ENCODE results near the gene ABCC9. TPM values are rescaled to one million over a fixed set of nuclear protein-coding genes. Genes with fewer than 3 reads are reported as not detected.

ABCC9 gene
- total RNA-seq, 1 experiment from 2014 or later = 0.03 TPM

GRCh38 chr12:21814327-21814726, 126.9 kb downstream of the ABCC9 start:
- intact Hi-C loops (cut with micrococcal nuclease; ENCODE audit: unreplicated experiment) = no loop called here
- CTCF ChIA-PET = no interaction called here
- no peak for ATAC-seq

GRCh38 chr12:21813751-21814150, 127.5 kb downstream of the ABCC9 start:
- in situ Hi-C loops (cut with HindIII; ENCODE audit: low pct_unique_long_range_greater_than_20kb, low sequenced_read_pairs) = no loop called here
- TF ChIP-seq TCF7L2 (IDR thresholded peaks at IDR 0.05; ENCODE audit: low read depth, low read length) = no peak
- TF ChIP-seq REST (IDR thresholded peaks at IDR 0.05; ENCODE audit: insufficient read depth in 1 of 2, low read depth in 2 of 2, low read length in 1 of 2) = no peak
- TF ChIP-seq SIN3A (IDR thresholded peaks at IDR 0.05; ENCODE audit: borderline replicate concordance, insufficient read depth, low read depth, low read length) = no peak
- no peak for TF ChIP-seq POLR2AphosphoS5 (IDR thresholded peaks at IDR 0.05; ENCODE audit: low read depth, low read length)
- TF ChIP-seq CTCF (IDR thresholded peaks at IDR 0.05) = no peak
- CTCF ChIA-PET = no interaction called here
- Histone ChIP-seq H3K9me3 (ENCODE audit: control insufficient read depth, insufficient read depth, low read depth, low read length) (no peaks in the 10 kb centered on the region), H3K4me1 (ENCODE audit: control insufficient read depth, insufficient read depth, low read length) (no peaks in the 10 kb centered on the region), H3K27me3 (ENCODE audit: control insufficient read depth, insufficient read depth, low read length) (no peaks in the 10 kb centered on the region), H3K36me3 (ENCODE audit: control insufficient read depth, insufficient read depth, low read length) (no peaks in the 10 kb centered on the region), H3K27ac (ENCODE audit: low read length) (no peak overlapping the region), H3K4me3 (ENCODE audit: low read depth in 2 of 2, low read length in 2 of 2) (no peak overlapping the region)
- intact Hi-C loops (cut with micrococcal nuclease; ENCODE audit: unreplicated experiment) = no loop called here
- BruUV-seq (replicated peaks) = no TSS peak
- no peak for ATAC-seq
- DNase-seq (ENCODE audit: low read depth, low spot score) = no peak
- POLR2A ChIA-PET = no interaction called here

More at GRCh38 chr12:21814327-21814726, 126.9 kb downstream of the ABCC9 start:
- no peaks in the 10 kb centered on the region for H3K36me3 ChIP-seq (ENCODE audit: control insufficient read depth, insufficient read depth, low read length)
- no peak overlapping the region for H3K4me3 ChIP-seq (ENCODE audit: low read depth in 2 of 2, low read length in 2 of 2)
- POLR2A ChIA-PET = no interaction called here
- H3K9me3 ChIP-seq (ENCODE audit: control insufficient read depth, insufficient read depth, low read depth, low read length) = no peaks in the 10 kb centered on the region
- BruUV-seq (replicated peaks) = no TSS peak
- H3K4me1 ChIP-seq (ENCODE audit: control insufficient read depth, insufficient read depth, low read length) = no peaks in the 10 kb centered on the region
- H3K27me3 ChIP-seq (ENCODE audit: control insufficient read depth, insufficient read depth, low read length) = no peaks in the 10 kb centered on the region
- no peak overlapping the region for H3K27ac ChIP-seq (ENCODE audit: low read length)
- in situ Hi-C loops (cut with HindIII; ENCODE audit: low pct_unique_long_range_greater_than_20kb, low sequenced_read_pairs) = no loop called here
- TF ChIP-seq REST (IDR thresholded peaks at IDR 0.05; ENCODE audit: insufficient read depth in 1 of 2, low read depth in 2 of 2, low read length in 1 of 2) (no peak), POLR2AphosphoS5 (IDR thresholded peaks at IDR 0.05; ENCODE audit: low read depth, low read length) (no peak), SIN3A (IDR thresholded peaks at IDR 0.05; ENCODE audit: borderline replicate concordance, insufficient read depth, low read depth, low read length) (no peak), CTCF (IDR thresholded peaks at IDR 0.05) (no peak), TCF7L2 (IDR thresholded peaks at IDR 0.05; ENCODE audit: low read depth, low read length) (no peak)
- DNase-seq (ENCODE audit: low read depth, low spot score) = no peak
